Heart right ventricle (tissue), 16 donors: ENCODE data around the gene NPB. TPM values are rescaled to one million over a fixed set of nuclear protein-coding genes. Genes with fewer than 3 reads are reported as not detected.
A peak's percentile ranks its signal among the peaks of the same experiment; 100 is the strongest.

Experiments used
- ATAC-seq, 8 donors: fragments of 200-7000 bp; cut with Tn5 transposase; one replicate each; pipeline ENCODE4 v1.9.1; 2020; ENCODE audit warnings: mild to moderate bottlenecking in 8 of 8, moderate library complexity in 8 of 8, moderate number of reproducible peaks in 1 of 8
- DNase-seq, 2 donors: peaks; one replicate each; pipeline ENCODE4 v3.0.0-alpha.2; 2020
- H3K27ac ChIP-seq, 10 donors: fragments of 200-600 bp; sonication (generic) in 2 of 10; one replicate each; pipeline versions ENCODE4 v1.5.0 to v1.8.0; 2020 to 2022; ENCODE audit warnings: mild to moderate bottlenecking in 3 of 10
- H3K27me3 ChIP-seq, 7 donors: fragments of 200-600 bp; one replicate each; pipeline ENCODE4 v1.8.0; 2021 to 2022; ENCODE audit warnings: mild to moderate bottlenecking in 2 of 7
- H3K36me3 ChIP-seq, 9 donors: fragments of 200-600 bp; sonication (generic) in 1 of 9; one replicate each; pipeline versions ENCODE4 v1.5.0 to v1.8.0; 2020 to 2022; ENCODE audit warnings: mild to moderate bottlenecking in 2 of 9
- H3K4me1 ChIP-seq, 9 donors: fragments of 200-600 bp; sonication (generic) in 1 of 9; one replicate each; pipeline versions ENCODE4 v1.5.0 to v1.8.0; 2020 to 2022; ENCODE audit warnings: mild to moderate bottlenecking in 4 of 9
- H3K4me3 ChIP-seq, 10 donors: fragments of 200-600 bp; sonication (generic) in 2 of 10; one replicate each; pipeline versions ENCODE4 v1.5.0 to v1.8.0; 2020 to 2022; ENCODE audit warnings: mild to moderate bottlenecking in 7 of 10, moderate library complexity in 2 of 10
- H3K9me3 ChIP-seq, 11 donors: fragments of 200-600 bp in 10 of 11; sonication (generic) in 2 of 11; one replicate each; pipeline versions ENCODE4 v1.5.0 to v1.8.0; 2013 to 2022; ENCODE audit warnings: mild to moderate bottlenecking in 2 of 11, control low read depth in 1 of 11, moderate library complexity in 1 of 11
- WGBS, 2 donors: extraction: QIAGEN DNeasy Blood & Tissue Kit; methylation state at CpG; one replicate each; pipeline ENCODE4 v1.1.7; 2013; ENCODE audit warnings: inconsistent platforms in 1 of 2; 5-methylcytosine and 5-hydroxymethylcytosine counted together
- intact Hi-C, 10 donors: fragments of 100-400 bp; cut with DNase I; formaldehyde crosslinking; loops; one replicate each; pipeline versions ENCODE4 v1.11.1 to v1.14.2; 2022
- polyA plus RNA-seq, 2 donors: library from polyadenylated mRNA; stranded (reverse); fragments of 200-250 nt; gene quantifications; one replicate each; pipeline ENCODE4 v1.2.3, GENCODE V29; 2013
- total RNA-seq, 10 donors: library from RNA; stranded (reverse); fragmentation: NEBNext Ultra II Directional in 3 of 10; extraction: Animal tissue kit (Norgen Biotek cat#: 25700) in 3 of 10; gene quantifications; one replicate each; pipeline versions ENCODE4 v1.2.1 to v1.2.4, GENCODE V29; 2021 to 2023
- TF ChIP-seq, protein P1 (sequence below), 9 donors: fragments of 200-600 bp; sonication (generic) in 2 of 9; IDR thresholded peaks; one replicate each; pipeline versions ENCODE4 v1.5.0 to v1.8.0; 2021 to 2022; ENCODE audit warnings: antibody characterized with exemption in 9 of 9, mild to moderate bottlenecking in 5 of 9, moderate library complexity in 1 of 9
- donor health status: Arrhythmogenic right ventricular cardiomyopathy.
- donor health status: ischemic (EF 13 %, LVEDD 7.1; RV severe dilation, severe dysfunction).
- donor health status: healthy with polysubstance abuse.
- donor health status: DM: no; HTN: yes; CAD: no.
- donor health status: DM: no; HTN: no; CAD: no.
- donor health status: ischemic (EF 25% LVEDD 6.9; RV normal size, moderate dysfunction).
- donor health status: ischemic (EF 25% LVEDD 5.7; RV mildly dilated, moderate dysfunction).
- donor health status: healthy.
- donor health status: DM: yes; HTN: yes; CAD: no.
- donor health status: Ischemic cardiomyopathy.
- donor health status: ischemic (EF 35%, LVEDD 5.7; RV mildly dilated, moderate dysfunction).
- donor health status: nonischemic (EF 11% LVEDD 7.7; RV severe dilation, severe dysfunction).
- donor health status: DM: yes; HTN: yes; CAD: no.
- donor health status: PGD.
- donor health status: ischemic (EF 29% LVEDD 5.4; RV normal size, mild dysfunction).
- donor health status: nonischemic (EF 23%, LVEDD 6.1; RV moderate dilation, normal function).

Gene NPB
- total and polyA plus RNA-seq, 12 donors: 0.13 to 0.83 (median 0.42) TPM

DNA sequence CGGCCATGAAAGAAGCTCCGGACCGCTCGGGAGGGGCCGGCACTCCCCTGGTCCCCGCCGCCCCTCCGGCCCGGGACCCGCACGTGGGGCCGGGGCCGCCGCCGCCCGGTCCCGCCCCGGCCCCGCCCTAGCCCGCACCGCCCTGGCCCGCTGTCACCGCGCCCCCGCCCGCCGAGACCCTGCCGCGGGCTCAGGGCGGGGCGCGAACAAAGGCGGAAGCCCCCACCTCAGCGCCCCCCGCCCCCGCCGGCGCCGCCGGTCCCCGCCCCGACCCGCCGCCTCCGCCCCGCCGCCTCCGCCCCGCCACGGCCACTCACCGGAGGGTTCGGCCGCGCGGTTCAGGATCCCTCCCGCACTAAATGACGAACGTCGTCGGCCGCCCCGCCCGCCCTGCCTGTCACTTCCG is 31.1 kb upstream of the NPB start, which contains the start of gene ARHGDIA:
ARHGDIA (minus strand) TSS at position 357 of the 406 bp plus-strand sequence. CDS start 1,407 bp downstream, outside the sequence.
- Histone ChIP-seq H3K27ac (peak within 1 kb of the TSS; percentile 94 to 99 (median 98)), H3K27me3 (no peaks in the 10 kb centered on the region), H3K9me3 (no peaks in the 10 kb centered on the region), H3K36me3 (peaks cover 0 to 37% (median 20%) of the 10 kb centered on the region in 9 donors), H3K4me1 (peaks cover 26 to 66% (median 55%) of the 10 kb centered on the region in 9 donors), H3K4me3 (peak within 1 kb of the TSS; percentile 62 to 99 (median 90))
- intact Hi-C loops: loop anchor here in 1 of 10 donors (5.0 kb wide), 1 partner anchor 39 kb away; the partner anchor contains the start of gene MCRIP1
- ATAC-seq (peak; percentile 61 to 79 (median 74)), DNase-seq (no peak)
- WGBS, 2 donors: 0 to 1% methylated on average over 46 to 54 of the region's 64 CpGs
- TF ChIP-seq, protein P1, sequence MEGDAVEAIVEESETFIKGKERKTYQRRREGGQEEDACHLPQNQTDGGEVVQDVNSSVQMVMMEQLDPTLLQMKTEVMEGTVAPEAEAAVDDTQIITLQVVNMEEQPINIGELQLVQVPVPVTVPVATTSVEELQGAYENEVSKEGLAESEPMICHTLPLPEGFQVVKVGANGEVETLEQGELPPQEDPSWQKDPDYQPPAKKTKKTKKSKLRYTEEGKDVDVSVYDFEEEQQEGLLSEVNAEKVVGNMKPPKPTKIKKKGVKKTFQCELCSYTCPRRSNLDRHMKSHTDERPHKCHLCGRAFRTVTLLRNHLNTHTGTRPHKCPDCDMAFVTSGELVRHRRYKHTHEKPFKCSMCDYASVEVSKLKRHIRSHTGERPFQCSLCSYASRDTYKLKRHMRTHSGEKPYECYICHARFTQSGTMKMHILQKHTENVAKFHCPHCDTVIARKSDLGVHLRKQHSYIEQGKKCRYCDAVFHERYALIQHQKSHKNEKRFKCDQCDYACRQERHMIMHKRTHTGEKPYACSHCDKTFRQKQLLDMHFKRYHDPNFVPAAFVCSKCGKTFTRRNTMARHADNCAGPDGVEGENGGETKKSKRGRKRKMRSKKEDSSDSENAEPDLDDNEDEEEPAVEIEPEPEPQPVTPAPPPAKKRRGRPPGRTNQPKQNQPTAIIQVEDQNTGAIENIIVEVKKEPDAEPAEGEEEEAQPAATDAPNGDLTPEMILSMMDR (IDR thresholded peaks at IDR 0.05): no peak

DNA sequence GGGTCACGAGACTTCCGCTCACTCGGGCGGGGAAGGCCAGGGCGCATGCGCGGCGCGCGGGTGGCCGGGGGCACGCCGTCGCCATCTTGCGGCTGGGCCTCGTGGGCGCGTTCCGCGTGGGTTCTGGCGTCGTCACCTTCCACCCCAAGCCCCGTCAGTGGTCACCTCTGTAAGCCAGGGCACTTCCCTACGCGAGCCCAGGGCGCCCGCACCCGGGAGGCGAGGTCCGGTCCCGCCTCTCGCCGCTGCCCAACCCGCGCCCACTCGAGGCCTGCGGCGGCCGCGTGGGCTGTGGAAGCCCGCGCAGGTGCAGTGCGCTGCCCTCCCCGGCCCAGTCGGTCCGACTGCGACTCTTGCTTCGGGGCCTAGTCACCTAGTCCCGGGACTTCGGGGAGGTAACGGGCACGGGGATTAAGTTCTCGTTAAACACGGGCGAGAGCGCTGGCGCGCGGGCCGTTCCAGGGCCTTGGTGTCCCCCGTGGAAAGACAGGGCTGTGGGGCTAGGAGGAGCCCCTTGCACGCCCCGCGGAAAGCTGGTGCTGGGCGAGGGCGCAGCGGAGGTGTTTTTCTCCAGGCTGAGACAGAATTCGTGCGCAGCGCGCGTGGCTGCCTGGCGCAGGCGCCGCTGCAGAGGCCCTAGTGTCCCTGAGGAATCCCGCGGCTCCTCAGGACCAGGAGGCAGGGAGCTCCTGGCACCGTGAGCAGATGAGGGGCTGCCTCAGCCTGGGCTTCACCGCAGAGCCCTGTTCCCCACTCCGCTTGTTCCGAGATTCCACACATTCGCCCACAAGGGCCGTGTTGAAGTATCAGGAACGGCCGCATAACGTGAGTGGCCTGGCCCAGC is 30.4 kb upstream of the NPB start:
- 0 to 1% methylated on average over 79 to 86 of the region's 86 CpGs for WGBS, 2 donors
- H3K4me1 ChIP-seq: peaks cover 22 to 59% (median 49%) of the 10 kb centered on the region in 9 donors
- intact Hi-C loops: loop anchor here in 1 of 10 donors (5.0 kb wide), 1 partner anchor 39 kb away; the partner anchor contains the start of gene MCRIP1
- peak overlapping the region; percentile 94 to 99 (median 98) for H3K27ac ChIP-seq
- peak overlapping the region; percentile 62 to 99 (median 90) for H3K4me3 ChIP-seq
- H3K36me3 ChIP-seq: peaks cover 0 to 33% (median 19%) of the 10 kb centered on the region in 9 donors
- DNase-seq: peak; percentile 94 to 97
- no peaks in the 10 kb centered on the region for H3K27me3 ChIP-seq
- ATAC-seq: peak; percentile 30 to 55 (median 43)
- TF ChIP-seq, protein P1 (IDR thresholded peaks at IDR 0.05): peak in 8 of 9 donors; percentile 20 to 70 (median 46)
- H3K9me3 ChIP-seq: no peaks in the 10 kb centered on the region

DNA sequence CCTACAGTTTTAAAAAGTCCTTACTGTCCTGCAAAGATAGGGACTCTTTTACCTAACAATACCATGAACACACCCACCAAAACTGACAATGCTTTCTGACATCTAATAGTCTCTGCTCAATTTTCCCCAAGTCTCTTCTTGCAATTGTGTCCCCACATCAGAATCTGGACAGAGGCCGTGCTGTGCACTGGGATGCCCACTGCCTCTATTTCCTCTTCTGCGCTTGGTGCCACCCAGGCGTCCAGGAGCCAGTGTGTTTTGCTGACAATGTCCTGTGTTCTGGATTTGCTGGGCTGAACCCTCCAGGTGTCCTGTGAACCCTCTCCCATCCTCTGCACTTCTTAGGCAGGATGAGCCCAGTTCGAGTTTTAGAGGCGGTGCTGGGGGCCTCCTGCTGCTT is 24.5 kb upstream of the NPB start:
- Histone ChIP-seq H3K36me3 (peaks cover 0 to 54% (median 10%) of the 10 kb centered on the region in 9 donors), H3K9me3 (no peaks in the 10 kb centered on the region), H3K4me1 (peaks cover 0 to 9% (median 4%) of the 10 kb centered on the region in 9 donors), H3K27me3 (no peaks in the 10 kb centered on the region), H3K27ac (no peak overlapping the region), H3K4me3 (no peak overlapping the region)
- WGBS, 2 donors: 91 to 93% methylated on average over 5 of the region's 5 CpGs
- TF ChIP-seq, protein P1 (IDR thresholded peaks at IDR 0.05): no peak
- DNase-seq: no peak
- ATAC-seq: no peak
- intact Hi-C loops: loop anchor here in 1 of 10 donors (5.0 kb wide), 1 partner anchor 45 kb away; no protein-coding TSS in a partner anchor

DNA sequence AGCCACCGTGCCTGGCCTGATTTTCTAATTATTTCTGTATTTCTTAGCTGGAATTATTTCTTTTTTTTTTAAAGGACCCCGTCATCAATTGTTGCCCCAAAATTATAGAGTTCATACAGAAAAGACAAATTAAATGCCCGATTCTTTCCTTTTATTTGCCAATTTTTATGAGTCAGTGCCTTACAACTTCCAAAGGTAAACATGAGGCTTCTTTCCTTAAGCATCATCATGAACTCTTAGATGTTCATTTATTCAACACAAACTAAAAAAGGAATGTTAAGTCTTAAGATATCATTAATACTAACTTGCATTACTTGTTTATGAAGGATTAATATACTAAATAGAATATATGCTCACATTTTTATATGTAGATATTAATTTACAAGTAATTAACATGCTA is 23.7 kb upstream of the NPB start:
- H3K4me1 ChIP-seq: peaks cover 0 to 2% (median 0%) of the 10 kb centered on the region in 9 donors
- ATAC-seq (no peak), DNase-seq (no peak)
- H3K27ac ChIP-seq: no peak overlapping the region
- 94 to 97% methylated on average over 3 of the region's 3 CpGs for WGBS, 2 donors
- H3K36me3 ChIP-seq: peaks cover 0 to 62% (median 10%) of the 10 kb centered on the region in 9 donors
- H3K9me3 ChIP-seq: no peaks in the 10 kb centered on the region
- intact Hi-C loops: loop anchor here in 1 of 10 donors (5.0 kb wide), 1 partner anchor 44 kb away; no protein-coding TSS in a partner anchor
- no peak overlapping the region for H3K4me3 ChIP-seq
- TF ChIP-seq, protein P1 (IDR thresholded peaks at IDR 0.05): no peak
- no peaks in the 10 kb centered on the region for H3K27me3 ChIP-seq
